Neural cell (in vitro differentiated cells): ENCODE data around the gene KCTD3.

Experiments
- POLR2AphosphoS5 ChIP-seq: IDR thresholded peaks from 2 replicates; pipeline ENCODE4 v1.6.1; 2012
- TAF1 ChIP-seq: IDR thresholded peaks from 2 replicates; pipeline ENCODE4 v1.6.1; 2012; ENCODE audit warnings: low read depth
- TF ChIP-seq, protein P1 (sequence below): fragments of 450-650 bp; IDR thresholded peaks from 2 replicates; pipeline ENCODE4 v1.5.1; 2014; ENCODE audit warnings: antibody characterized with exemption, mild to moderate bottlenecking, moderate library complexity; ENCODE audit not compliant: poor library complexity, severe bottlenecking
- TF ChIP-seq, protein P2 (sequence below): IDR thresholded peaks from 2 replicates; pipeline ENCODE4 v1.6.1; 2012; ENCODE audit warnings: borderline replicate concordance

- TF ChIP-seq, protein P1, sequence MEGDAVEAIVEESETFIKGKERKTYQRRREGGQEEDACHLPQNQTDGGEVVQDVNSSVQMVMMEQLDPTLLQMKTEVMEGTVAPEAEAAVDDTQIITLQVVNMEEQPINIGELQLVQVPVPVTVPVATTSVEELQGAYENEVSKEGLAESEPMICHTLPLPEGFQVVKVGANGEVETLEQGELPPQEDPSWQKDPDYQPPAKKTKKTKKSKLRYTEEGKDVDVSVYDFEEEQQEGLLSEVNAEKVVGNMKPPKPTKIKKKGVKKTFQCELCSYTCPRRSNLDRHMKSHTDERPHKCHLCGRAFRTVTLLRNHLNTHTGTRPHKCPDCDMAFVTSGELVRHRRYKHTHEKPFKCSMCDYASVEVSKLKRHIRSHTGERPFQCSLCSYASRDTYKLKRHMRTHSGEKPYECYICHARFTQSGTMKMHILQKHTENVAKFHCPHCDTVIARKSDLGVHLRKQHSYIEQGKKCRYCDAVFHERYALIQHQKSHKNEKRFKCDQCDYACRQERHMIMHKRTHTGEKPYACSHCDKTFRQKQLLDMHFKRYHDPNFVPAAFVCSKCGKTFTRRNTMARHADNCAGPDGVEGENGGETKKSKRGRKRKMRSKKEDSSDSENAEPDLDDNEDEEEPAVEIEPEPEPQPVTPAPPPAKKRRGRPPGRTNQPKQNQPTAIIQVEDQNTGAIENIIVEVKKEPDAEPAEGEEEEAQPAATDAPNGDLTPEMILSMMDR = no peak
- TF ChIP-seq TAF1 = no peak
- TF ChIP-seq, protein P2, sequence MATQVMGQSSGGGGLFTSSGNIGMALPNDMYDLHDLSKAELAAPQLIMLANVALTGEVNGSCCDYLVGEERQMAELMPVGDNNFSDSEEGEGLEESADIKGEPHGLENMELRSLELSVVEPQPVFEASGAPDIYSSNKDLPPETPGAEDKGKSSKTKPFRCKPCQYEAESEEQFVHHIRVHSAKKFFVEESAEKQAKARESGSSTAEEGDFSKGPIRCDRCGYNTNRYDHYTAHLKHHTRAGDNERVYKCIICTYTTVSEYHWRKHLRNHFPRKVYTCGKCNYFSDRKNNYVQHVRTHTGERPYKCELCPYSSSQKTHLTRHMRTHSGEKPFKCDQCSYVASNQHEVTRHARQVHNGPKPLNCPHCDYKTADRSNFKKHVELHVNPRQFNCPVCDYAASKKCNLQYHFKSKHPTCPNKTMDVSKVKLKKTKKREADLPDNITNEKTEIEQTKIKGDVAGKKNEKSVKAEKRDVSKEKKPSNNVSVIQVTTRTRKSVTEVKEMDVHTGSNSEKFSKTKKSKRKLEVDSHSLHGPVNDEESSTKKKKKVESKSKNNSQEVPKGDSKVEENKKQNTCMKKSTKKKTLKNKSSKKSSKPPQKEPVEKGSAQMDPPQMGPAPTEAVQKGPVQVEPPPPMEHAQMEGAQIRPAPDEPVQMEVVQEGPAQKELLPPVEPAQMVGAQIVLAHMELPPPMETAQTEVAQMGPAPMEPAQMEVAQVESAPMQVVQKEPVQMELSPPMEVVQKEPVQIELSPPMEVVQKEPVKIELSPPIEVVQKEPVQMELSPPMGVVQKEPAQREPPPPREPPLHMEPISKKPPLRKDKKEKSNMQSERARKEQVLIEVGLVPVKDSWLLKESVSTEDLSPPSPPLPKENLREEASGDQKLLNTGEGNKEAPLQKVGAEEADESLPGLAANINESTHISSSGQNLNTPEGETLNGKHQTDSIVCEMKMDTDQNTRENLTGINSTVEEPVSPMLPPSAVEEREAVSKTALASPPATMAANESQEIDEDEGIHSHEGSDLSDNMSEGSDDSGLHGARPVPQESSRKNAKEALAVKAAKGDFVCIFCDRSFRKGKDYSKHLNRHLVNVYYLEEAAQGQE = no peak
- no peak for TF ChIP-seq POLR2AphosphoS5
Measured at GRCh38 chr1:215603319-215603718, 36.2 kb downstream of the KCTD3 start.
